Astrocyte (in vitro differentiated cells and primary cell): ENCODE data around the gene IGSF21.

Experiments used
- CTCF ChIP-seq: IDR thresholded peaks from 2 replicates; pipeline ENCODE4 v1.5.1; 2011; ENCODE audit warnings: low read depth, mild to moderate bottlenecking, inconsistent platforms, low read length, moderate library complexity; ENCODE audit not compliant: insufficient read depth
- EZH2 ChIP-seq: IDR thresholded peaks from 2 replicates; pipeline ENCODE4 v1.6.1; 2012; ENCODE audit warnings: mild to moderate bottlenecking, low read length, inconsistent platforms; ENCODE audit not compliant: insufficient read depth

GRCh38 chr1:18064534-18064933 is 43.1 kb upstream of the IGSF21 start:
- TF ChIP-seq EZH2 (no peak), CTCF (no peak)
